Measurements from ENCODE around the gene RAB8A. TPM values are rescaled to one million over a fixed set of nuclear protein-coding genes. Genes with fewer than 3 reads are reported as not detected.
A peak's percentile ranks its signal among the peaks of the same experiment; 100 is the strongest.
"Not testable (repeated sequence)": the region's sequence is repeated elsewhere in the genome, so short reads cannot be mapped to it uniquely, and the experiment has no call there.

RAB8A gene
- polyA plus RNA-seq, 1 experiment: 78.6 TPM

DNA sequence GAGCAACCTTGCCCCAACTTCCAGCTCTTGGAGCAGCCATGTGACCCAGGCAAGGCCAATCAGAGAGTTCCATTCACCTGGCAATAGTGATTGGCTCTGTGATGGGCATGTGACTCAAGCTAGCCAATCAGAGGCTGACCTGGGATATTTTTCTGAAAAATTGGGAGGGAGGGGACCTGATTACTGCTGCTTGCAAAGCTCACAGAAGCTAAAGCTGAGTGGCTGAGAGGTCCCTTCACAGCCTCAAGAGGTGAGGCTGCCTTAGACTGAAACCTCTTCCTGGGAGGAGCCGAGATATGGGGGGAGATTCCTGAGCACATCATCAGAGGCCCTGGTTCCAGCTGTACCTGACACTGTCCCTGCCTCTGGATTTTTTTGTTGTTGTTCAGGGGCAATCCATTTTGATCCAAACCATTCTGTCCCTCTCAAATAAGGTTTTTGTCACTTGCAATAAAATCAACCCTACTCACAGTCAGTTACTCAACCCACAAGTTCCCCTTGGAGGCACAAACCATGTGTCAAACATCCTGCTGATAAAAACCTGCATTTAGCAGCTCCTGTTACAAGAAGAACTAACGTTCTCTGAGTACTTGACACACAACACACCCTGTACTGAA, 56.9 kb downstream of the RAB8A start:
- ChIA-PET POLR2A (no interaction called here), CTCF (interaction anchor here (0.9 to 1.0 kb wide), 2 partner anchors 17 to 143 kb away, joined by 3 to 5 read pairs; partner anchors contain the start of gene FAM32A)
- DNase-seq (ENCODE audit: low read depth): no peak
- Histone ChIP-seq H3K36me3 (ENCODE audit: control insufficient read depth, insufficient read depth, low read length) (no peaks in the 10 kb centered on the region), H3K4me3 (ENCODE audit: low read depth, low read length) (no peak overlapping the region), H3K27me3 (ENCODE audit: control insufficient read depth, insufficient read depth, low read length) (peaks cover 1% of the 10 kb centered on the region; the same call in 1 of the 2 replicates)
- TF ChIP-seq, protein P1, sequence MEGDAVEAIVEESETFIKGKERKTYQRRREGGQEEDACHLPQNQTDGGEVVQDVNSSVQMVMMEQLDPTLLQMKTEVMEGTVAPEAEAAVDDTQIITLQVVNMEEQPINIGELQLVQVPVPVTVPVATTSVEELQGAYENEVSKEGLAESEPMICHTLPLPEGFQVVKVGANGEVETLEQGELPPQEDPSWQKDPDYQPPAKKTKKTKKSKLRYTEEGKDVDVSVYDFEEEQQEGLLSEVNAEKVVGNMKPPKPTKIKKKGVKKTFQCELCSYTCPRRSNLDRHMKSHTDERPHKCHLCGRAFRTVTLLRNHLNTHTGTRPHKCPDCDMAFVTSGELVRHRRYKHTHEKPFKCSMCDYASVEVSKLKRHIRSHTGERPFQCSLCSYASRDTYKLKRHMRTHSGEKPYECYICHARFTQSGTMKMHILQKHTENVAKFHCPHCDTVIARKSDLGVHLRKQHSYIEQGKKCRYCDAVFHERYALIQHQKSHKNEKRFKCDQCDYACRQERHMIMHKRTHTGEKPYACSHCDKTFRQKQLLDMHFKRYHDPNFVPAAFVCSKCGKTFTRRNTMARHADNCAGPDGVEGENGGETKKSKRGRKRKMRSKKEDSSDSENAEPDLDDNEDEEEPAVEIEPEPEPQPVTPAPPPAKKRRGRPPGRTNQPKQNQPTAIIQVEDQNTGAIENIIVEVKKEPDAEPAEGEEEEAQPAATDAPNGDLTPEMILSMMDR (IDR thresholded peaks at IDR 0.05; ENCODE audit: insufficient read depth, low read depth, low read length): no peak

DNA sequence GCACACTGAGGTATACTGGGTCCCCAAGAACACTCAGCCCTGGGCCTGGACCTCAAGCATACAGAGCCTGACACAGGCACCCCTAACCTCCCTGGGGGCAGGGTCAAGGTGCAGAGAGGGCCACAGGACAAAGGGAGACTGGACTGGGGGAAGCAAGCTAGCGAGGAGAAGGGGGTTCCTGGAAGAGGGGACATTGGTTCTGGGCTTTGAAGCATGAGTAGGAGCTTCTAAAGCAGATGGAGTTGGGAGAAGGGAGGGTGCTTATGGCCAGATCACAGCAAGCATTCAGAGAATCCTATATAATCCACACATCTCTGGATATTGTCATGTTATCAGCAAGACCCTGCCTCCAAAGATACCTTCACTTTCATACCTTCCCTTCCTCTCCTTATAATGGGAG, 58.4 kb downstream of the RAB8A start:
- H3K36me3 ChIP-seq (ENCODE audit: control insufficient read depth, insufficient read depth, low read length): no peaks in the 10 kb centered on the region
- DNase-seq (ENCODE audit: low read depth): no peak
- CTCF ChIA-PET: no interaction called here

DNA sequence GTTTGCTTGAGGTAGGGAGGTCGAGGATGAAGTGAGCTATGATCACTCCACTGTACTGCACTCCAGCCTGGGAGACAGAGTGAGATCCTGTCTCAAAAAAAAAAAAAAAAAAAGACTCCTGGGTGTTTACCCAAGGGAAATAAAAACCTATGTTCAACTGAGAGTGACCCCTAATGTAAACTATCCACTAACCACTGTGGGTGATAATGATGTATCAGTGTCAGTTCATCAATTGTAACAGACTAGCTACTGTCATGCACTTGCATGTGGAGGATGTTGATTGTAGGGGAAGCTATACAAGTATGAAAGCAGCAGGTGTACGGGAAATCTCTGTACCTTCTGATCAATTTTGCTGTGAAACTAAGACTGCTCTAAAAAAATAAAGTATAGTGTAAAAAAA, 64.3 kb downstream of the RAB8A start:
- H3K27me3 ChIP-seq (ENCODE audit: control insufficient read depth, insufficient read depth, low read length): peaks cover 1% of the 10 kb centered on the region; the same call in 1 of the 2 replicates
- POLR2A ChIA-PET: no interaction called here
- CTCF ChIA-PET: interaction anchor here (0.6 kb wide), 1 partner anchor 116 kb away, joined by 3 read pairs; no protein-coding TSS in a partner anchor

More for the DNA sequence above, 58.4 kb downstream of the RAB8A start:
- POLR2A ChIA-PET: no interaction called here
- Histone ChIP-seq H3K27me3 (ENCODE audit: control insufficient read depth, insufficient read depth, low read length) (peaks cover 1% of the 10 kb centered on the region; the same call in 1 of the 2 replicates), H3K4me3 (ENCODE audit: low read depth, low read length) (no peak overlapping the region)
- TF ChIP-seq, protein P1 (IDR thresholded peaks at IDR 0.05; ENCODE audit: insufficient read depth, low read depth, low read length): no peak

DNA sequence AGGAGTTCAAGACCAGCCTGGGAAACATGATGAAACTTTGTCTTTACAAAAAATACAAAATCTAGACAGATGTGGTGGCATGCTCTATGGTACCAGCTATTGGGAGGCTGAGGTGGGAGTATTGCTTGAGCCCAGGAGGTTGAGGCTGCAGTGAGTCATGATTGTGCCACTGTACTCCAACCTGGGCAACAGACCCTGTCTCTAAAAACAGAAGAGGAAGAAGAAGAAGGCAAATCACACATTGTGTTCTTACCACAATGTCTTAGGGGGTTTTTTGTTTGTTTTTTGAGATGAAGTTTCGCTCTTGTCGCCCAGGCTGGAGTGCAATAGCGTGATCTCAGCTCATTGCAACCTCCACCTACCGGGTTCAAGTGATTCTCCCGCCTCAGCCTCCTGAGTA, 67.2 kb downstream of the RAB8A start:
- H3K4me3 ChIP-seq (ENCODE audit: low read depth, low read length); POLR2A ChIA-PET: not testable (repeated sequence)

More for the DNA sequence above, 64.3 kb downstream of the RAB8A start:
- TF ChIP-seq, protein P1 (IDR thresholded peaks at IDR 0.05; ENCODE audit: insufficient read depth, low read depth, low read length): no peak
- no peaks in the 10 kb centered on the region for H3K36me3 ChIP-seq (ENCODE audit: control insufficient read depth, insufficient read depth, low read length)
- H3K4me3 ChIP-seq (ENCODE audit: low read depth, low read length): no peak overlapping the region
- no peak for DNase-seq (ENCODE audit: low read depth)

DNA sequence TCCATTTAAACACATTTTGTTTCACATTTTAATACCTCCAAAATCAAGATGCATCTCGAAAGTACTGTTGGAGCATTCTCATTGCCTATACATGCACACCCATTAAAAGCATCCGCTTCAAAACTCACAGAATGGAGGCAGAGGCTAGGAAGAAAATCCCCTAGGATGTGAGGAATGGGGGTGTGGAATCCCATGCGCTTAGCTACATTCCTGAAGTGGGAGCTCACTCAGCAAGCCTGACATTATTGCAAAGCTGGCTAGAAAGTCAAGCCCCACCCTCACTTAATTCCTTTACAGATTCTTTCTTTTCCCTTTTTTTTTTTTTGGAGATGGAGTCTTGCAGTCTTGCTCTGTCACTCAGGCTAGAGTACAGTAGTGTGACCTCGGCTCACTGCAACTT, 68.9 kb downstream of the RAB8A start:
- CTCF ChIA-PET: interaction anchor here (0.5 to 4.9 kb wide), 5 partner anchors 9 to 551 kb away, joined by 4 to 61 read pairs (median 5); no protein-coding TSS in a partner anchor
- H3K4me3 ChIP-seq (ENCODE audit: low read depth, low read length): no peak overlapping the region
- peak; percentile 63 for DNase-seq (ENCODE audit: low read depth)
- H3K27me3 ChIP-seq (ENCODE audit: control insufficient read depth, insufficient read depth, low read length): no peaks in the 10 kb centered on the region
- TF ChIP-seq, protein P1 (IDR thresholded peaks at IDR 0.05; ENCODE audit: insufficient read depth, low read depth, low read length): no peak
- POLR2A ChIA-PET: interaction anchor here (0.6 kb wide), 1 partner anchor 105 kb away, joined by 6 read pairs; the partner anchor contains the start of gene TPM4
- H3K36me3 ChIP-seq (ENCODE audit: control insufficient read depth, insufficient read depth, low read length): no peaks in the 10 kb centered on the region

More for the DNA sequence above, 67.2 kb downstream of the RAB8A start:
- CTCF ChIA-PET: interaction anchor here (1.6 to 4.9 kb wide), 2 partner anchors 131 to 138 kb away, joined by 3 to 61 read pairs; no protein-coding TSS in a partner anchor
- H3K36me3 ChIP-seq (ENCODE audit: control insufficient read depth, insufficient read depth, low read length); H3K27me3 ChIP-seq (ENCODE audit: control insufficient read depth, insufficient read depth, low read length); DNase-seq (ENCODE audit: low read depth): not testable (repeated sequence)

Other genes with a start within 250 kb of the RAB8A start
- gene CYP4F2, start 213.8 kb upstream of the RAB8A start, polyA plus RNA-seq (2011; rRNA removed): not detected in 2 replicates
- not detected in 2 replicates for gene CYP4F11, start 177.4 kb upstream of the RAB8A start, polyA plus RNA-seq (2011; rRNA removed)
- not detected in 2 replicates for gene OR10H4, start 162.9 kb upstream of the RAB8A start, polyA plus RNA-seq (2011; rRNA removed)
- gene TPM4, start 35.4 kb upstream of the RAB8A start, polyA plus RNA-seq (2011; rRNA removed): 942 and 1,247 TPM in 2 replicates
- gene HSH2D, start 31.8 kb downstream of the RAB8A start, polyA plus RNA-seq (2011; rRNA removed): not detected in 2 replicates
- not detected in 2 replicates for gene CIB3, start 61.6 kb downstream of the RAB8A start, polyA plus RNA-seq (2011; rRNA removed)
- 140 and 156 TPM in 2 replicates for gene FAM32A, start 73.5 kb downstream of the RAB8A start, polyA plus RNA-seq (2011; rRNA removed)
- 50.9 and 72.1 TPM in 2 replicates for gene AP1M1, start 86.0 kb downstream of the RAB8A start, polyA plus RNA-seq (2011; rRNA removed)
- gene KLF2, start 212.9 kb downstream of the RAB8A start, polyA plus RNA-seq (2011; rRNA removed): 1.7 and 1.8 TPM in 2 replicates

Measured in BJ (cell line).